Body of pancreas (tissue), 4 donors: ENCODE measurements around the gene ACOX3. TPM values are rescaled to one million over a fixed set of nuclear protein-coding genes. Genes with fewer than 3 reads are reported as not detected.
A peak's percentile ranks its signal among the peaks of the same experiment; 100 is the strongest.

Source experiments
- ATAC-seq: fragments of 150-250 bp; one replicate; pipeline ENCODE4 v1.9.1; 2016
- DNase-seq, 4 donors: peaks; one replicate each; pipeline ENCODE4 v3.0.0-alpha.2; 2019
- H3K27ac ChIP-seq, 4 donors: fragments of 200-600 bp; sonication (generic); 1 replicate in 3 of 4; 2 replicates in 1 of 4; pipeline versions ENCODE4 v1.5.1 to v1.6.1; 2016 to 2019; ENCODE audit warnings: mild to moderate bottlenecking in 1 of 4, mixed read lengths in 1 of 4, moderate library complexity in 1 of 4
- H3K27me3 ChIP-seq, 2 donors: fragments of 200-600 bp; sonication (generic); one replicate each; pipeline ENCODE4 v1.6.0; 2016; ENCODE audit warnings: mild to moderate bottlenecking in 1 of 2
- H3K36me3 ChIP-seq, 2 donors: fragments of 200-600 bp; sonication (generic); replicated peaks in 1 of 2; 2 replicates each; pipeline ENCODE4 v1.5.1; 2016; ENCODE audit warnings: low read depth in 2 of 2; ENCODE audit not compliant: insufficient read depth in 1 of 2
- H3K4me1 ChIP-seq: fragments of 200-600 bp; sonication (generic); one replicate; pipeline ENCODE4 v1.6.0; 2016
- H3K4me3 ChIP-seq, 2 donors: fragments of 200-600 bp; sonication (generic); 1 replicate in 1 of 2; 2 replicates in 1 of 2; pipeline ENCODE4 v1.5.1; 2016 to 2019
- H3K9me3 ChIP-seq, 3 donors: fragments of 200-600 bp; sonication (generic); 1 replicate in 2 of 3; 2 replicates in 1 of 3; pipeline ENCODE4 v1.5.1; 2016
- POLR2A ChIP-seq, 3 donors: fragments of 450-650 bp; IDR thresholded peaks; one replicate each; pipeline ENCODE4 v1.6.1; 2016; ENCODE audit warnings: antibody characterized with exemption in 3 of 3, mild to moderate bottlenecking in 2 of 3
- WGBS, 2 donors: methylation state at CpG; one replicate each; pipeline ENCODE4 v1.1.5; 2017; 5-methylcytosine and 5-hydroxymethylcytosine counted together
- intact Hi-C: fragments of 100-400 bp; cut with DNase I; formaldehyde crosslinking; loops from one replicate; pipeline ENCODE4 v1.15.1; 2023
- total RNA-seq, 2 donors: library from RNA; depleted of rRNA; stranded (reverse); fragments of >200 nt; gene quantifications; one replicate each; pipeline ENCODE4 v1.1.0, GENCODE V29; 2016
- TF ChIP-seq, protein P1 (sequence below), 7 experiments: fragments of 450-650 bp in 4 of 7; fragments of 200-600 bp in 3 of 7; sonication (generic) in 3 of 7; IDR thresholded peaks; one replicate each; pipeline ENCODE4 v1.5.1; 2016 to 2019; ENCODE audit warnings: antibody characterized with exemption in 7 of 7

ACOX3 gene
- total RNA-seq, 2 donors from 2014 or later, result 18.4 to 23.4 TPM

GRCh38 chr4:8393593-8394038 is 46.9 kb downstream of the ACOX3 start:
- ATAC-seq (no peak), DNase-seq (peak in 1 of 4 donors; percentile 39)
- TF ChIP-seq, protein P1, sequence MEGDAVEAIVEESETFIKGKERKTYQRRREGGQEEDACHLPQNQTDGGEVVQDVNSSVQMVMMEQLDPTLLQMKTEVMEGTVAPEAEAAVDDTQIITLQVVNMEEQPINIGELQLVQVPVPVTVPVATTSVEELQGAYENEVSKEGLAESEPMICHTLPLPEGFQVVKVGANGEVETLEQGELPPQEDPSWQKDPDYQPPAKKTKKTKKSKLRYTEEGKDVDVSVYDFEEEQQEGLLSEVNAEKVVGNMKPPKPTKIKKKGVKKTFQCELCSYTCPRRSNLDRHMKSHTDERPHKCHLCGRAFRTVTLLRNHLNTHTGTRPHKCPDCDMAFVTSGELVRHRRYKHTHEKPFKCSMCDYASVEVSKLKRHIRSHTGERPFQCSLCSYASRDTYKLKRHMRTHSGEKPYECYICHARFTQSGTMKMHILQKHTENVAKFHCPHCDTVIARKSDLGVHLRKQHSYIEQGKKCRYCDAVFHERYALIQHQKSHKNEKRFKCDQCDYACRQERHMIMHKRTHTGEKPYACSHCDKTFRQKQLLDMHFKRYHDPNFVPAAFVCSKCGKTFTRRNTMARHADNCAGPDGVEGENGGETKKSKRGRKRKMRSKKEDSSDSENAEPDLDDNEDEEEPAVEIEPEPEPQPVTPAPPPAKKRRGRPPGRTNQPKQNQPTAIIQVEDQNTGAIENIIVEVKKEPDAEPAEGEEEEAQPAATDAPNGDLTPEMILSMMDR (IDR thresholded peaks at IDR 0.05), result no peak
- no peak for TF ChIP-seq POLR2A (IDR thresholded peaks at IDR 0.05)
- Histone ChIP-seq H3K4me3 (no peak overlapping the region), H3K36me3 (peaks cover 0 to 29% of the 10 kb centered on the region in 2 donors), H3K27ac (no peak overlapping the region), H3K9me3 (no peaks in the 10 kb centered on the region), H3K4me1 (no peaks in the 10 kb centered on the region), H3K27me3 (no peaks in the 10 kb centered on the region)
- intact Hi-C loops, result no loop called here
- 74 to 77% methylated on average over 8 of the region's 8 CpGs for WGBS, 2 donors

DNA sequence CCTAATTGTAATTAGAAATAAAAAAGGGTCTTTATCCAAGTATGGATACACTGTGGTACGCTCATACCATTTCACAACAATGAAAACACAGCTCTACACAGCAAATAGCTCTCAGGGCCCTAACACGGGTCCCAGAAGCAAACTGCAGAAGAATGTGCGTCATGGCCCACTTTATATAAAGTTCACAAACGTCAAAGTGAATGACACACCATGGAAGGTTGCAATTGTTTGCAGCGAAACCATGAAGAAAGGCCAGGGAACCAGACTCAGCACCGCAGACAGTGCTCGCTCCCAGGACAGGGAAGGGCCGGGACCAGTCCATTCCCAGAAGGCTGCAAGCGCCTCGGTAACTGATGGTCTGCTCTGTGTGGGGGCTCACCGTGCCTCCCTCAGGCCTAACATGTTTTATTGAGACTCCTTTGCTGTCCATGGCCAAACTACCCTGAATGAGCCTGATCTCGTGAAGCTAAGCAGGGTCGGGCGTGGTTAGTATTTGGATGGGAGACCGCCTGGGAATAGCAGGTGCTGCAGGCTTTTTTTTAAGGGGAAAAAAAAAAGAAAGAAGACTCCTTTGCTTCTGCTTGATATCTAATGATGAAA is 47.8 kb downstream of the ACOX3 start:
- no peak for TF ChIP-seq POLR2A (IDR thresholded peaks at IDR 0.05)
- Histone ChIP-seq H3K9me3 (no peaks in the 10 kb centered on the region), H3K36me3 (peaks cover 0 to 35% of the 10 kb centered on the region in 2 donors), H3K27me3 (no peaks in the 10 kb centered on the region), H3K4me3 (no peak overlapping the region), H3K27ac (no peak overlapping the region), H3K4me1 (no peaks in the 10 kb centered on the region)
- 87 to 93% methylated on average over 15 of the region's 15 CpGs for WGBS, 2 donors
- intact Hi-C loops, result no loop called here
- no peak for ATAC-seq
- no peak for DNase-seq

DNA sequence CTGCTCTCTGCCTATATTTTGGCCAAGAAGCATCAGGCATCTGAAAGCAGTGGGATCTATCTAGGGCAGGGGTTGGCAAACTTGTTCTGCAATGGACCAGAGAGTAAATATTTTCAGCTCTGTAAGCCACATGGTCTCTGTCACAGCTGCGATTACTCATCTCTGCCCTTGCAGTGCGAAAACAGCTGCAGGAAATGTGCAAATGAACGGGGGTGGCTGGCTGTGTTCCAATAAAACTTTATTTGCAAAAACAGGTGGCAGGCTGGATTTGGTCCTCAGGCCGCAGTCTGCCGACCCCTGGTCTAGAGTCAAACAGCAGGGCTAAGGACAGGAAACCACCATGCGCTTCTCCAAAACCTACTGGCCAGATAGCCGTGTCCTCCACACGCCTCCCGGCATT is 48.6 kb downstream of the ACOX3 start:
- ATAC-seq (peak; percentile 25), DNase-seq (peak; percentile 24 to 51 (median 30))
- intact Hi-C loops, result no loop called here
- H3K4me3 ChIP-seq, result no peak overlapping the region
- H3K27me3 ChIP-seq, result no peaks in the 10 kb centered on the region
- no peak for TF ChIP-seq POLR2A (IDR thresholded peaks at IDR 0.05)
- TF ChIP-seq, protein P1 (IDR thresholded peaks at IDR 0.05), result no peak
- H3K27ac ChIP-seq, result no peak overlapping the region
- H3K4me1 ChIP-seq, result no peaks in the 10 kb centered on the region
- WGBS, 2 donors, result 72 to 89% methylated on average over 9 of the region's 9 CpGs
- H3K36me3 ChIP-seq, result peaks cover 0 to 37% of the 10 kb centered on the region in 2 donors
- H3K9me3 ChIP-seq, result no peaks in the 10 kb centered on the region

- H3K27ac ChIP-seq, result no peak overlapping the region
- ATAC-seq (no peak), DNase-seq (no peak)
- no peaks in the 10 kb centered on the region for H3K9me3 ChIP-seq
- no peak overlapping the region for H3K4me3 ChIP-seq
- H3K36me3 ChIP-seq, result peaks cover 0 to 38% of the 10 kb centered on the region in 2 donors
- TF ChIP-seq, protein P1 (IDR thresholded peaks at IDR 0.05), result no peak
- WGBS, 2 donors, result 87% methylated on average over 7 of the region's 7 CpGs
- no peaks in the 10 kb centered on the region for H3K4me1 ChIP-seq
- H3K27me3 ChIP-seq, result no peaks in the 10 kb centered on the region
- intact Hi-C loops, result no loop called here
Observed at GRCh38 chr4:8391071-8391470, 49.5 kb downstream of the ACOX3 start.

DNA sequence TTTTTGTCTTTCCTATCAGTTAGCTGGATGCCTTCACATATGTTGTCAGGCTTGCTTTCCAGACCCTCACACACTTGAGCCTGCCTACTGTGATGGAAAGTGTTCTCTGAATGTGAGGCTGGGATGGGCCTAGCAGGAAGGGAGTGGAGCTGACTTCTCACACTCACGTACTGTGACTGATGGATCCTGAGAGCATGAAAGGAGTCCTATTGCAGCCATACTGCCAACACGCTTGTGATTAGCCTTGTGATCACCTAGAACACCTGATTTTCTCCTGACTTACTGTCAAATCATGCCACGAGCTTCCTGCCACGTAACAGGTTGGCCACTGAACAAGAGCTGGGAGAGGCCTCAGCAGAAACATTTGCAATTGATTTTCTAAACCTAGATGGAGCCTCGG is 49.9 kb downstream of the ACOX3 start:
- Histone ChIP-seq H3K27ac (no peak overlapping the region), H3K4me3 (no peak overlapping the region), H3K27me3 (no peaks in the 10 kb centered on the region), H3K4me1 (no peaks in the 10 kb centered on the region), H3K36me3 (peaks cover 0 to 35% of the 10 kb centered on the region in 2 donors), H3K9me3 (no peaks in the 10 kb centered on the region)
- TF ChIP-seq, protein P1 (IDR thresholded peaks at IDR 0.05), result no peak
- DNase-seq, result no peak
- no peak for ATAC-seq
- intact Hi-C loops, result no loop called here
- 89 to 93% methylated on average over 5 of the region's 5 CpGs for WGBS, 2 donors
